ENCODE results near the gene SYNJ2. TPM values are rescaled to one million over a fixed set of nuclear protein-coding genes. Genes with fewer than 3 reads are reported as not detected.
A peak's percentile ranks its signal among the peaks of the same experiment; 100 is the strongest.

SYNJ2 gene
- total RNA-seq, 1 donor from 2014 or later: 8.2 TPM

GRCh38 chr6:158011980-158012566, 30.4 kb downstream of the SYNJ2 start:
- DNase-seq (ENCODE audit: low read depth) (no peak), FAIRE-seq (no peak)
- no peak for TF ChIP-seq CTCF (IDR thresholded peaks at IDR 0.05; ENCODE audit: insufficient read depth, low read length, severe bottlenecking)
- Histone ChIP-seq H3K4me3 (ENCODE audit: low read depth, low read length) (no peak overlapping the region), H3K27me3 (ENCODE audit: control insufficient read depth, insufficient read depth, low read length) (no peaks in the 10 kb centered on the region), H3K36me3 (ENCODE audit: control insufficient read depth, insufficient read depth, low read length) (no peaks in the 10 kb centered on the region)

GRCh38 chr6:158013904-158014504, 32.3 kb downstream of the SYNJ2 start:
- DNase-seq (ENCODE audit: low read depth) (no peak), FAIRE-seq (no peak)
- no peak for TF ChIP-seq CTCF (IDR thresholded peaks at IDR 0.05; ENCODE audit: insufficient read depth, low read length, severe bottlenecking)
- no peak overlapping the region for H3K4me3 ChIP-seq (ENCODE audit: low read depth, low read length)
- no peaks in the 10 kb centered on the region for H3K36me3 ChIP-seq (ENCODE audit: control insufficient read depth, insufficient read depth, low read length)
- no peaks in the 10 kb centered on the region for H3K27me3 ChIP-seq (ENCODE audit: control insufficient read depth, insufficient read depth, low read length)

- peak; percentile 94 for FAIRE-seq
- H3K27me3 ChIP-seq (ENCODE audit: control insufficient read depth, insufficient read depth, low read length): no peaks in the 10 kb centered on the region
- no peaks in the 10 kb centered on the region for H3K36me3 ChIP-seq (ENCODE audit: control insufficient read depth, insufficient read depth, low read length)
- H3K4me3 ChIP-seq (ENCODE audit: low read depth, low read length): no peak overlapping the region
- DNase-seq (ENCODE audit: low read depth): no peak
- no peak for TF ChIP-seq CTCF (IDR thresholded peaks at IDR 0.05; ENCODE audit: insufficient read depth, low read length, severe bottlenecking)
Measured at GRCh38 chr6:158014505-158015187, 33.0 kb downstream of the SYNJ2 start.

GRCh38 chr6:158015188-158015506, 33.5 kb downstream of the SYNJ2 start:
- no peaks in the 10 kb centered on the region for H3K27me3 ChIP-seq (ENCODE audit: control insufficient read depth, insufficient read depth, low read length)
- FAIRE-seq (no peak), DNase-seq (ENCODE audit: low read depth) (no peak)
- peaks cover 2% of the 10 kb centered on the region for H3K36me3 ChIP-seq (ENCODE audit: control insufficient read depth, insufficient read depth, low read length)
- H3K4me3 ChIP-seq (ENCODE audit: low read depth, low read length): no peak overlapping the region
- no peak for TF ChIP-seq CTCF (IDR thresholded peaks at IDR 0.05; ENCODE audit: insufficient read depth, low read length, severe bottlenecking)

GRCh38 chr6:158016571-158017383, 35.1 kb downstream of the SYNJ2 start:
- DNase-seq (ENCODE audit: low read depth) (no peak), FAIRE-seq (no peak)
- no peak overlapping the region for H3K4me3 ChIP-seq (ENCODE audit: low read depth, low read length)

More at GRCh38 chr6:158016571-158017383, 35.1 kb downstream of the SYNJ2 start:
- H3K36me3 ChIP-seq (ENCODE audit: control insufficient read depth, insufficient read depth, low read length): peaks cover 2% of the 10 kb centered on the region
- no peaks in the 10 kb centered on the region for H3K27me3 ChIP-seq (ENCODE audit: control insufficient read depth, insufficient read depth, low read length)
- no peak for TF ChIP-seq CTCF (IDR thresholded peaks at IDR 0.05; ENCODE audit: insufficient read depth, low read length, severe bottlenecking)

Data from bronchial epithelial cell (primary cell).